HG03558 (cell line): ENCODE measurements around the gene OBSCN.

Experiments
- ATAC-seq: cut with Tn5 transposase; IDR thresholded peaks from one replicate; pipeline ENCODE4 v1.9.1; 2021; ENCODE audit warnings: moderate number of reproducible peaks; ENCODE audit not compliant: unreplicated experiment; ENCODE audit errors: extremely low read depth

Gene OBSCN

DNA sequence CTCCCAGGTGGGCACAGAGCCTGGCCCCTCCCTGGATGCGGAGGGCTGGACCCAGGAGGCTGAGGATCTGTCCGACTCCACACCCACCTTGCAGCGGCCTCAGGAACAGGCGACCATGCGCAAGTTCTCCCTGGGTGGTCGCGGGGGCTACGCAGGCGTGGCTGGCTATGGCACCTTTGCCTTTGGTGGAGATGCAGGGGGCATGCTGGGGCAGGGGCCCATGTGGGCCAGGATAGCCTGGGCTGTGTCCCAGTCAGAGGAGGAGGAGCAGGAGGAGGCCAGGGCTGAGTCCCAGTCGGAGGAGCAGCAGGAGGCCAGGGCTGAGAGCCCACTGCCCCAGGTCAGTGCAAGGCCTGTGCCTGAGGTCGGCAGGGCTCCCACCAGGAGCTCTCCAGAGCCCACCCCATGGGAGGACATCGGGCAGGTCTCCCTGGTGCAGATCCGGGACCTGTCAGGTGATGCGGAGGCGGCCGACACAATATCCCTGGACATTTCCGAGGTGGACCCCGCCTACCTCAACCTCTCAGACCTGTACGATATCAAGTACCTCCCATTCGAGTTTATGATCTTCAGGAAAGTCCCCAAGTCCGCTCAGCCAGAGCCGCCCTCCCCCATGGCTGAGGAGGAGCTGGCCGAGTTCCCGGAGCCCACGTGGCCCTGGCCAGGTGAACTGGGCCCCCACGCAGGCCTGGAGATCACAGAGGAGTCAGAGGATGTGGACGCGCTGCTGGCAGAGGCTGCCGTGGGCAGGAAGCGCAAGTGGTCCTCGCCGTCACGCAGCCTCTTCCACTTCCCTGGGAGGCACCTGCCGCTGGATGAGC lies 164.5 kb downstream of the OBSCN start:
- no peak for ATAC-seq

- ATAC-seq, result no peak
Observed at GRCh38 chr1:228373004-228373680, 165.3 kb downstream of the OBSCN start.

GRCh38 chr1:228373681-228374571 lies 166.1 kb downstream of the OBSCN start:
- no peak for ATAC-seq

- no peak for ATAC-seq
Observed at GRCh38 chr1:228374711-228375577, 167.1 kb downstream of the OBSCN start.

DNA sequence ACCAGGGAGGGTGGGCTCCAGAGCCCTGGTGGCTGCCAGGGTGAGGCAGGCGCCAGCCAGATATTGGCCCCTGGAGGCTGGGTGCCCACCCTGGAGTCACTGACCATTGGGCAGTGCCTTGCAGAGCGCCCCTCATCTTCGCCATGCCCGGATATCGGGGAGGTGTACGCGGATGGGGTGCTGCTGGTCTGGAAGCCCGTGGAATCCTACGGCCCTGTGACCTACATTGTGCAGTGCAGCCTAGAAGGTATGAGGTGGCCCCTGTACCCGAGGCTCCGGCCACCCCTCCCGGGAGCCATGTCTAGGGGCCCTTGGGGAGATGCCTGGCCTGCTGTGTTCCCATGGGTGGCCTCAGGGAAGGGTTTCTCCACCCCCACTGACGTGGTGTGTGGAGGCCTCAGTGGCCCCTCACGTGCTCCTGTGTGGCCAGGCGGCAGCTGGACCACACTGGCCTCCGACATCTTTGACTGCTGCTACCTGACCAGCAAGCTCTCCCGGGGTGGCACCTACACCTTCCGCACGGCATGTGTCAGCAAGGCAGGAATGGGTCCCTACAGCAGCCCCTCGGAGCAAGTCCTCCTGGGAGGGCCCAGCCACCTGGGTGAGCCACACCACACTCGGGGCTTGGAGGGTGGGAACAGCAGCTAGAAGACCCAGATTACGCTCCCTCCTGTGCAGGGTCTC lies 167.9 kb downstream of the OBSCN start:
- ATAC-seq, result no peak

DNA sequence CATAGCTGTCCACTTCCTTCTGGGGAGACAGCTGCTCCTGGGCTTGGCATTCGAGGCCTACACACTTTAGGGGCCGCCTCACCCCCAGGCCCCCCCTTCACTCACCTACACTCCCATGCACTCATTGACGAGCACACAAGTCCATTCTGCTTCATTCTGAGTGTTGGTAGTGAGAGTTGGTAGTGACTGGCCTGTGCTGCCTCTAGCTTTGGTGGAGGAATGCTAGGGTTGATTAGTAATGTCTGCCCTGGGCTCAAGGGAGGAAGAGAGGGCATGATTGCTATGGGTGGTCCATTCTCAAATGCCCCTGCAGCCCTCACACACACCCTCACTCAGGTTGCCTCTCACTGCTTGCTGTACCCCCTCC lies 168.4 kb downstream of the OBSCN start:
- no peak for ATAC-seq

DNA sequence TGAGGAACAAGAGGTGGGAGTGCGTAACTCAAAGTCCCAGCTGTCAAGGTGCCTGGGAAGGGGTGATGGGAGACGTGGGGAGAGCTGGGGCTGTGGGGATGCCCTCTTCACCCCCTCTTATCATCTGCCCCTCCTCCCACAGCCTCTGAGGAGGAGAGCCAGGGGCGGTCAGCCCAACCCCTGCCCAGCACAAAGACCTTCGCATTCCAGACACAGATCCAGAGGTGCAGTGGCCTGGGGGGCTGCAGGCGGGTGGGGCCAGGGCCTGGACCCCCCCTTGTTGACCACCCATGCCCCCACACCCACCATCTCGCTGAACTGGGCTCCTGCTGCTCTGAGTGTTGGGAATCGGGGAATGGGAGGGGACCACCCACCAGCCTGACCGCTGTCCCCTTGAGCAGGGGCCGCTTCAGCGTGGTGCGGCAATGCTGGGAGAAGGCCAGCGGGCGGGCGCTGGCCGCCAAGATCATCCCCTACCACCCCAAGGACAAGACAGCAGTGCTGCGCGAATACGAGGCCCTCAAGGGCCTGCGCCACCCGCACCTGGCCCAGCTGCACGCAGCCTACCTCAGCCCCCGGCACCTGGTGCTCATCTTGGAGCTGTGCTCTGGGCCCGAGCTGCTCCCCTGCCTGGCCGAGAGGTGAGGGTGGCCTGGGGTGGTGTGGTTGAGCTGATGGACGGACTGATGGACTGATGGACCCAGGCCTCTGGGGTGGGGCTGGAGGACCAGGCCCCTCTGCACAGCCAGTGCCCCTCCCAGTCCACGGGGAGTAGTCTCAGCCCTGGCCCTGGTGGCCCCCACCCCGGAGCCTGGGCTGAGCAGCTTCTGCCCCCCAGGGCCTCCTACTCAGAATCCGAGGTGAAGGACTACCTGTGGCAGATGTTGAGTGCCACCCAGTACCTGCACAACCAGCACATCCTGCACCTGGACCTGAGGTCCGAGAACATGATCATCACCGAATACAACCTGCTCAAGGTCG lies 169.1 kb downstream of the OBSCN start:
- ATAC-seq, result no peak

DNA sequence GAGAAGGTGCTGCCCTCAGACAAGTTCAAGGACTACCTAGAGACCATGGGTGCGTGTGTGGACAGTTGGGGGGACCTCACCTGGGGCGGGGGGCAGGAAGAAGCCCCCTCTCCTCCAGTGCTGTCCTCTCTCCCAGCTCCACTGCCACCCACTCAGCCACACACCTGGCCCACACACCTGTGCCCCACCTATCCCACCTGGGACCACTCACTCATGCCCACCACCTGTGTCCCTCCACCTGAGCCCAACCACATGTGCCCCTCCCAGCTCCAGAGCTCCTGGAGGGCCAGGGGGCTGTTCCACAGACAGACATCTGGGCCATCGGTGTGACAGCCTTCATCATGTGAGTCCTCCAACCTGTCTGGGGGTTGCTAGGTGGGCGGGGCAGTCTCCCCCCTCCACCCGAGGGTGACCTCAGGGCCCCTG lies 169.8 kb downstream of the OBSCN start:
- no peak for ATAC-seq

DNA sequence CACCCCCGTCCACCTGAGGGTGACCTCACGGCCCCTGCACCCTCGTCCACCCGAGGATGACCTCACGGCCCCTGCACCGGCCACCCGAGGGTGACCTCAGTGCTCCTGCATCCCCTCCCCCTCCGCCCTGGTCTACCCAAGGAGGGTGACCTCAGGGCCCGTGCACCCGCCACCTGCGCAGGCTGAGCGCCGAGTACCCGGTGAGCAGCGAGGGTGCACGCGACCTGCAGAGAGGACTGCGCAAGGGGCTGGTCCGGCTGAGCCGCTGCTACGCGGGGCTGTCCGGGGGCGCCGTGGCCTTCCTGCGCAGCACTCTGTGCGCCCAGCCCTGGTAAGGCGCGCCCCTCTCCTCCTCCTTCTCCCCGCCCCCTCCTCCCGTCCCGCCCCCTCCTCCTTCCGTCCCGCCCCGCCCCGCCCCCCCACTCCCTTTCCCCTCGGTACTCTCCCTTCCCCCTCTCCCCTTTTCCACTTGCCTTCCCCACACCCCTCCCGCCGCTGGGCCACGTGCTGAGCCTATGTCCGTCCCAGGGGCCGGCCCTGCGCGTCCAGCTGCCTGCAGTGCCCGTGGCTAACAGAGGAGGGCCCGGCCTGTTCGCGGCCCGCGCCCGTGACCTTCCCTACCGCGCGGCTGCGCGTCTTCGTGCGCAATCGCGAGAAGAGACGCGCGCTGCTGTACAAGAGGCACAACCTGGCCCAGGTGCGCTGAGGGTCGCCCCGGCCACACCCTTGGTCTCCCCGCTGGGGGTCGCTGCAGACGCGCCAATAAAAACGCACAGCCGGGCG lies 170.4 kb downstream of the OBSCN start:
- ATAC-seq, result no peak

- ATAC-seq, result no peak
Observed at GRCh38 chr1:228378873-228379460, 171.1 kb downstream of the OBSCN start.

DNA sequence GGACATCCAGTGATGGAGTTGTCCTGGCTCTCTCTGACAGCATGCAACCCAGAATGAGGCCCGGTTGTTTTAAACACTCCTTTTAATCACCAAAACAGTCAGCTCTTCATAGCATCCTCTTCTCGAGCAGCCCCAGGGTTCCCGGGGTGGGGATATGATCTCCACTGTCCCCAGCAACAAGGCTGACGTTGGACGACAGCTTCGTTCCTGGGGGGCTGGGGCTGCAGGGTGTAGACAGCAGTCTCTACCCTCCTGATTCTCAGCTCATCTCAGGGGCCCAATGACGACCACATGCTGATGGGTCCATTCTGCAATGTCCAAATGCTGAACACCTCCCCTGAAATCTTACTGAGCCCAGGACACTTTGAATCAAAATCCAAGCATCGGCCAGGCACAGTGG lies 171.8 kb downstream of the OBSCN start:
- ATAC-seq, result no peak

DNA sequence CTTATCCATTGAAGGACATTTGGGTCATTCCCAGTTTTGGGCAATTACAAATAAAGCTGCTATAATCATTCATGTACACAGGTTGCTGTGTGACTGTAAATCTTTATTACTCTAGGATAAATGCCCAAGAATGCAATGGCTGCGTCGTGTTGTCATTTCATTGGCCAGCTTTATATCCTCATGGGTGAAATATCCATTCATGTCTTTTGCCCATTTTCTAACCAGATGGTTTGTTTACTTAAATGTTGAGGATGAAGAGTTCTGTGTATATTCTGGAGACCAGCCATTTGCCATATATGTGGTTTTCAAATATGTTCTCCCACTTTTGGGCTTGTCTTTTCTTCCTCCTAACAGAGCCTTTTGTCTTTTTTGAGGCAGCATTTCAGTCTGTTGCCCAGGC lies 173.5 kb downstream of the OBSCN start:
- no peak for ATAC-seq

- no peak for ATAC-seq
Observed at GRCh38 chr1:228383773-228384172, 175.9 kb downstream of the OBSCN start.

- no peak for ATAC-seq
Observed at GRCh38 chr1:228385232-228385631, 177.4 kb downstream of the OBSCN start.

DNA sequence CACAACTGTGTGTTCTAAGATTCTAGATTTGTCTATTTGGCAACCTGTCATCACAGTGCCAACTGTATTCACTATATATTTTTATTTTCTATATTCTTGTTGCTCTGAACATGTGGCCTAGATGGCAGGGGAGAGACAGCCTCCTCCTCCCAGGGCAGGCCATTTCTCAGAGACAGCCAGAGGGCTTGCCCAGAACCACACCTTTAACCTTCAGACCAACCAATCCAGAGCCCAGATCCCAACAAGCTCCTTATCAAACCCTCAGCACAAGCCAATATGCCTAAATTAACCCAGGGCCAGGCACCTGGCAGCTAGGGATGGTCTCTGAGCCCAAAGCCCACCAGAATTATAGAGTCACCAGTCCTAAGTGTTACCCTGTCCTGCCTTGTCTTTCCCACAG lies 179.5 kb downstream of the OBSCN start:
- ATAC-seq, result no peak

DNA sequence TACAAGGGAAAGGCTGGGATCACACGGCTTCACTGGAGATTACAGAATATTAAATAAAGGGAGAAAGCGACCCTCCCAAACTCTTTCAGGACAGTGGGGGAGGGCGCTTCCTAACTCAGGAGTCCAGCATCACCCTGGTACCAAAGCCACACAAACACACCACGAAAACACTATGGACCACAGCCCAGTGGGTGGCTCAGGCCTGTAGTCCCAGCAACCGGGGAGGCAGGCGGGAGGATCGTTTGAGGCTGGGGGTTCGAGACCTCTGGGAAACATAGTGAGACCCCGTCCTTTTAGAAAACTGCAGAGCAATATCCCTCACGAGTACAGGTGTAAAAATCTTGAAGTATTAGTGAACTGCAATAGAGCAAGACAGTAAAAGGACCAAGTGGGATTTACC lies 182.8 kb downstream of the OBSCN start:
- ATAC-seq, result no peak

DNA sequence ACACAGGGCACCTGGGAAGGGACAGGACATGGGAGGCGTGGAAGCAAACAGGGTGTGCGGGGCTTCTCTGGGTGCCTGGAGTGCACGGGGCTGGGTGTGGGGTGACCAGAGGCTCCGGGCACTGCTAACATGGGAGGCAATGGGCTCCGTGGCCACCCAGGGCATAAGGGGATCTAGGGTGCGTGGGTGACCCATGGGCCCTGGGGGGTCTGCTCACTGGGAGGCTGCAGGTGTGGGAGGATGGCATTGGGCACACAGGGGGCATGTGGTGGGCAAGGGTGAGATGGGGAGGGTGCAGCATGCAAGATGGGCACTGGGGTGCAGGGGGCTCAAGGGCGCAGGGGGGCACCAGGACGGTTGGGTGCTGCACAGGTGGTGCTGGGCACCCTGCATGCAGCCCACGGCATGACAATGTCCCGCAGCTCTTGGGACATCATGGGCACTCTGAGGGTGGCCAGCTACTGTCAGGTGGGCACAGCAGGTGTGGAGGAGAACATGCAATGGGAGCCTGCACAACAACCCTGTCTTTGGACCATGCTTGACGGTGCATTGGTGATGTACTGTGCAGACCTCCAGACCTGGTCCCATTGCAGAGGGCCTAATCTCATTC lies 183.7 kb downstream of the OBSCN start:
- ATAC-seq, result no peak
